WI38 (cell line): ENCODE measurements around the gene ATP6V0D1.

Experiments used
- H3K4me3 ChIP-seq: 2 replicates; pipeline ENCODE4 v1.5.1; 2011; ENCODE audit warnings: low read depth, mild to moderate bottlenecking, control low read depth, low read length
- CTCF ChIP-seq: IDR thresholded peaks from 2 replicates; pipeline ENCODE4 v1.5.1; 2012; ENCODE audit warnings: low read depth, mild to moderate bottlenecking, control low read depth, low read length

The ATP6V0D1 gene

GRCh38 chr16:67419502-67419901 lies 61.5 kb downstream of the ATP6V0D1 start:
- no peak overlapping the region for H3K4me3 ChIP-seq
- no peak for TF ChIP-seq CTCF

- no peak for TF ChIP-seq CTCF
- no peak overlapping the region for H3K4me3 ChIP-seq
Measured at GRCh38 chr16:67417333-67418061, 63.5 kb downstream of the ATP6V0D1 start.

GRCh38 chr16:67415872-67416793 lies 64.8 kb downstream of the ATP6V0D1 start, which contains the start of gene ZDHHC1:
ZDHHC1 (minus strand) TSS chr16:67416477; CDS start chr16:67407775, 8,702 bp downstream.
- peak; percentile 32; the same call in 1 of the 2 replicates for TF ChIP-seq CTCF
- H3K4me3 ChIP-seq: peak within 1 kb of the TSS; percentile 72

- H3K4me3 ChIP-seq: peak overlapping the region; percentile 72
Measured at GRCh38 chr16:67415421-67415820, 65.5 kb downstream of the ATP6V0D1 start.

- no peak for TF ChIP-seq CTCF
- H3K4me3 ChIP-seq: no peak overlapping the region
Measured at GRCh38 chr16:67413978-67414911, 66.7 kb downstream of the ATP6V0D1 start.

- no peak for TF ChIP-seq CTCF
- H3K4me3 ChIP-seq: no peak overlapping the region
Measured at GRCh38 chr16:67412294-67412693, 68.7 kb downstream of the ATP6V0D1 start.

GRCh38 chr16:67411339-67411738 lies 69.6 kb downstream of the ATP6V0D1 start:
- H3K4me3 ChIP-seq: no peak overlapping the region
- no peak for TF ChIP-seq CTCF
